Amniotic epithelial cell (primary cell): ENCODE results near the gene TBL2.
"Not testable (repeated sequence)": the region's sequence is repeated elsewhere in the genome, so short reads cannot be mapped to it uniquely, and the experiment has no call there.

Experiments used
- DNase-seq: peaks from one replicate; pipeline ENCODE4 v3.0.0-alpha.2; 2010; ENCODE audit warnings: low read depth

TBL2 gene

GRCh38 chr7:73532224-73532623 lies 46.2 kb downstream of the TBL2 start:
- DNase-seq = no peak

- DNase-seq = peak; percentile 28
These were observed 47.6 kb downstream of the TBL2 start for GRCh38 chr7:73530800-73531199.

- DNase-seq = no peak
These were observed 51.2 kb downstream of the TBL2 start for GRCh38 chr7:73526896-73527821.

DNA sequence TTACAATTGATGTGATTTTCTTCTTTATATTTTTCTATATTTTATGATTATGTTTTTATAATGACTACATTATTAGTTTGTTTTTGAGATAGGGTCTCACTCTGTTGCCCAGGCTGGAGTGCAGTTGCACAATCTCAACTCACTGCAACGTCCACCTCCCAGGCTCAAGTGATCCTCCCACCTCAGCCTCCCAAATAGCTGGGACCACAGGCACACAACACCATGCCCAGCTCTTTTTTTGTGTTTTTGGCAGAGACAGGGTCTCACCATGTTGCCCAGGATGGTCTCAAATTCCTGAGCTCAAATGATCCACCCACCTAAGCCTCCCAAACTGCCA lies 52.3 kb downstream of the TBL2 start:
- not testable (repeated sequence) for DNase-seq

GRCh38 chr7:73522105-73522872 lies 56.1 kb downstream of the TBL2 start, which contains the start of gene BAZ1B:
Gene BAZ1B (minus strand): TSS chr7:73522293. CDS start chr7:73521933, 360 bp downstream.
- DNase-seq = peak; percentile 98

DNA sequence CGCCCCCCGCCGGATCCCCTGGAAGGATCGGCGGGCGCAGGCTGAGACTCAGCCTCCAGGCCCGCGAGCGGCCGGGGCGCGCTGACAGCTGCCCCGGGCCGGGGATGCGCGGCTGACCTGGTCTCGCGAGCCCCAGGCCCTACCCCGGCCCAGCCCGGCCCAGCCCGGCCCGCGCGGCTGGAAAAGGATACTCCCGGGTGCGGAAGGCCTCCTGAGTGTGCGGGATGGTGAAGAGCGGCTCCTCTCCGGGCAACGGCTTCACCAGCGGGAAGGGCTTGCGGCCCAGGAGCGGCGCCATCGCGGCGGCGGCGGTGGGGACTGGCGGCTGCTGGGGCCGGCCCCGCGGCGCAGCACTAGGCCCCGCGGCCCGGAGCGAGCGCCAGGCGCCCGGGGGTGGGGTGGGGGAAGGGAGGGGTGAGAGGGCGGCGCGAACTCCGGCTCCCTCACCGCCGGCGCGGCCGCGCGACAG lies 56.7 kb downstream of the TBL2 start:
- DNase-seq = peak; percentile 28

DNA sequence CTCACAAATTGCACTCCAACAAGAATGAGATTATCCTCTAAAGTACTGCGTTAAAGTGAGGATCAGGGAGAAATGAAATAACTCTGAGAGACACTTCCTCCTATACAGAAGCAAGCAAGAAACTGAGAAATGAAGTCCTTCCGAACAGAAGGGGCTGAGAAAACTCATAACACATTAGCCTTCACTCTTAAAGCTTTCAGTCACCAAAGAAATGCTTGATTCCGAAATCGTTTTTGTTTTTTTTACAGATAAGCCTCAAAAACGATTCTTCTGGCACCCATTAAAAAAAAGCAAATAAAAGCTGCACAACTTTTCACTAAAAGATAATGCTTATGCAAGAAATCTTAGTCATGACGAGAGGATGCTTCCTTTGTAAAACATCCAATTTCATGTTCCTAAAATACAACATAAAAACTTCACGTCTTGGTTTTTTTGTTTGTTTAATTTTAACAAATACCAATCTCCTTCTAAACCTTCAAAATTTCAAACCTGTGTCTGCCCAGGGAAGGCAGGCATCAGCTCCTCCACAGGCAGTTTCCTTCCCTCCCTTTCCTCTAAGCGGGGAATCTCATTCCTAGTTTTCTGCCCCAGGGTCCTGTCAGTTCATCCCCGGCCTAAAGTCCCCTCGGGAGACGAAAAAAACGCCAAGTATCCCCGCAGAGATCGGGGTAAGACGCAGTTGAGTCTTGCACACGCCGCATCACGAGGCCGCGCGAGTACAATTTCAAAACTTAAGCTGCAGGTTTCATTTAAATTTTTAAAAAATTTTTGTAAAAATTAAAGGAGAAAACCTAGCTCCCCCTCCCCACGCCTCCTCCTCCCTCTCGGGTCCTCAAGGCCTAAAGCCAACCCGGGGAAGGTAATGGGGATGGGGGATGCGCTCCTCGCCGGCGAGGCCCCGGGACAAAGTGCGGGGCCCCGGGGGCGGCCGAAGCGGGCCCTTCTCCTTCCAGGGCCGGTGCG lies 57.4 kb downstream of the TBL2 start:
- DNase-seq = peak; percentile 40

GRCh38 chr7:73519867-73520672 lies 58.3 kb downstream of the TBL2 start:
- DNase-seq = peak; percentile 29

GRCh38 chr7:73518470-73518869 lies 59.9 kb downstream of the TBL2 start:
- no peak for DNase-seq
